Measurements from ENCODE around the gene PLCB1.

DNA sequence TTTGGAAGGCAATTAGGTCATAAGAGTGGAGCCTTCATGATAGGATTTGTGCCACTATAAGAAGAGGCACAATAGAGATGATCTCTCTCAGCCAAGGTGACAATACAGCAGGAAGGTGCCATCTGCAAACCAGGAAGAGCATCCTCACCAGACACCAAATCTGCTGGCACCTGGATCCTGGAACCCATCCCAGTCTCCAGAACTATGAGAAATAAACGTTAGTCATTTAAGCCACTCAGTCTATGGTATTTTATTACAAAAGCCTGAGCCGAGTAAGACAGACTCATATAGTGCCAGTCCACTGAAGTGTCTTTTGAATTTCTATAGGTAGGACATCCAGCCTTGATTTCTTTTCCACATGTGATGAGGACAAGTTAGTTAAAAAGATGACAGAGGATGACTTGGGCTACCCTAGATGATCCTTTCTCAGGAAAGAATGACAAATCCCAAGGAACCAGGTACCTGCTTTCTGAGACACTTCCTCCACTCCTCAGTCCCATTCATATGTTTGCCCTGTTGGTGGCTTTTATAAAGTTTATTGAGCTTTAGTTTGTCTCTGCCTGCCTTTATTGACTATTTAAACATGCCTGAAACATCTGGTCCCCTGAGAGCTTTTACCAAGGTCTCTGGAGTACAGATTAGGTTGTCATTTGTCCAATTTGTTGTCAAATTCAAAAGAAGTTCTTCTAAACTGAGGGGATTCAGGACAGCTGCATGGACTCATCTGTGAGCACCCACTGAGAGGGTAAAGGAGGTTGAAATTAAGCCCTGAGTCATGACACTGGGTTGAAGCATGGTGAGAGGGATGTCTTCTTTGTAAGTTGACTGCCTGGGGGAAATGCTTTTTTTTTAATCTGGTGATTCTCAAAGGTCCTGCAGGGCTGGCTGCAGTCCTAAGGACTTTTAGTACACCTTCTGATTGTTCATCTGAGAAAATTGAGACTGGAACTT lies 771.9 kb downstream of the PLCB1 start:
- TF ChIP-seq POLR2AphosphoS5 (IDR thresholded peaks at IDR 0.05; ENCODE audit: low read depth, low read length), result no peak
- no peak for TF ChIP-seq TAF1 (IDR thresholded peaks at IDR 0.05; ENCODE audit: borderline replicate concordance, insufficient read depth, low read length)
- no peak for TF ChIP-seq REST (IDR thresholded peaks at IDR 0.05; ENCODE audit: insufficient read depth in 1 of 2, low read depth in 2 of 2, low read length in 2 of 2)
